Measurements from ENCODE around the gene RER1. TPM values are rescaled to one million over a fixed set of nuclear protein-coding genes. Genes with fewer than 3 reads are reported as not detected.

RER1 gene
- total RNA-seq, 4 donors from 2014 or later = 54.4 to 78.6 (median 69.8) TPM

DNA sequence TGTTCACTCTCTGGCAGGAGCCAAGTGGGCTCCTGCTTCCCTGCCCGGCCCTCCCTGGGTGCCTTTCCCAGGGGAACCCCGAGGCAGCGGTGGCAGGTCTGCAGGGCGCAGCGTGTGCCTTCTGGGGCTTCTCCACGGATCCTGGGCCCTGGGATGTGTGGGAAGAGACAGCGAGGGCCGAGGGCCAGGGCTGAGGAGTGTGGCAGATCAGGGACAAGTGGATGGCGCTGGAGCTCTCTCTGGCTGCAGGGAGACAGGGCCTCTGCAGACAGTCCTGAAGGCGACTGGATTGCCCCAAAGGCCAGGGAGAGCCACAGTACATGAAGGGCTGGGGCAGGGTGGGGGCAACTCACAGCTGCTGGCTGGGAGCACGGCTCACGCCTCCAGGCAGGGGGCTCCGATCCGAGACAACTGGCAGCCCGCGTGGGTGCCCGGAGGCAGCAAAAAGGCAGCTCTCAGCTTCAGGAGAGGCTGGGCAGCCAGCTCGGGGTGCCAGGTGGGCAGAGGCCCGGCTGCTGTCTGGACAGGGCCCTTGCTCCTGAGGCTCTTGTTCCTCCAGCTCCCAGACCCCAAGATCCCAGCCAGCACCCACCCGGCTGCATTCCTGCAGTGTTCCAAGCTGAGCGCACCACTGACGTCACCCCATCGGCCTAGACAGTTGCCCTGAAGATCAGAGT is 16.3 kb upstream of the RER1 start:
- TF ChIP-seq POLR2A (IDR thresholded peaks at IDR 0.05) = no peak
- ATAC-seq = no peak
- Histone ChIP-seq H3K27me3 (no peaks in the 10 kb centered on the region), H3K9me3 (no peaks in the 10 kb centered on the region), H3K4me1 (no peaks in the 10 kb centered on the region), H3K4me3 (no peak overlapping the region), H3K27ac (no peak overlapping the region), H3K36me3 (peaks cover 0 to 30% of the 10 kb centered on the region in 2 donors)
- WGBS, 2 donors (ENCODE audit: low coverage in 1 of 2) = 88 to 93% methylated on average over 5 to 7 of the region's 23 CpGs

DNA sequence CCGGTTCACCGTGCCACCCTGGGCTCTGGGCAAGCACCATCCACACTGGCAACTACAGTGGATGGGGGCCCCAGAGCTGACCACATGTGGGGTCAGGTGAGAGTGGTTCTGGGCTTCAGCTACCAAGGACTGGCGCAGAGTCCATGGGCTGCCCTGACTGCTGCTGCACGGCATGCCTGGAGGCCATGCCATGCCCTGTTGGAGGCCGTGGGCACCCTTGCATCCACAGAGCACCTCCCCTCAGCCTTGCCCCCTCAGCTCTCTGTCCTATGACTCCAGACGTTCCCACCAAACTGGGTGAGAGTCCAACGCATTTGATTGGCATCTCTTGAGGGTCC is 15.7 kb upstream of the RER1 start:
- Histone ChIP-seq H3K9me3 (no peaks in the 10 kb centered on the region), H3K27ac (no peak overlapping the region), H3K36me3 (peaks cover 0 to 26% of the 10 kb centered on the region in 2 donors), H3K4me1 (peaks cover 0 to 3% (median 0%) of the 10 kb centered on the region in 3 donors), H3K27me3 (no peaks in the 10 kb centered on the region), H3K4me3 (no peak overlapping the region)
- no CpG with 5 or more reads among the region's 7 CpGs for WGBS, 2 donors (ENCODE audit: low coverage in 1 of 2)
- ATAC-seq = no peak
- TF ChIP-seq POLR2AphosphoS5 (IDR thresholded peaks at IDR 0.05) (no peak), CTCF (IDR thresholded peaks at IDR 0.05) (no peak), EP300 (IDR thresholded peaks at IDR 0.05) (no peak), POLR2A (IDR thresholded peaks at IDR 0.05) (no peak)

- Histone ChIP-seq H3K27me3 (no peaks in the 10 kb centered on the region), H3K9me3 (no peaks in the 10 kb centered on the region), H3K36me3 (peaks cover 0 to 22% of the 10 kb centered on the region in 2 donors), H3K27ac (no peak overlapping the region), H3K4me1 (peaks cover 0 to 7% (median 0%) of the 10 kb centered on the region in 3 donors), H3K4me3 (no peak overlapping the region)
- no peak for TF ChIP-seq POLR2A (IDR thresholded peaks at IDR 0.05)
- TF ChIP-seq CTCF (IDR thresholded peaks at IDR 0.05) = no peak
- no peak for TF ChIP-seq EP300 (IDR thresholded peaks at IDR 0.05)
- TF ChIP-seq POLR2AphosphoS5 (IDR thresholded peaks at IDR 0.05) = no peak
- no peak for ATAC-seq
- 87% methylated on average over 3 of the region's 23 CpGs; no CpG with 5 or more reads in 1 of the 2 donors for WGBS, 2 donors (ENCODE audit: low coverage in 1 of 2)
These were observed 15.3 kb upstream of the RER1 start for GRCh38 chr1:2376261-2376741.

GRCh38 chr1:2376931-2377672 is 14.5 kb upstream of the RER1 start:
- H3K27me3 ChIP-seq = no peaks in the 10 kb centered on the region
- peaks cover 0 to 14% of the 10 kb centered on the region in 2 donors for H3K36me3 ChIP-seq
- H3K4me1 ChIP-seq = peaks cover 0 to 15% (median 5%) of the 10 kb centered on the region in 3 donors
- no peaks in the 10 kb centered on the region for H3K9me3 ChIP-seq
- 100% methylated on average over 1 of the region's 25 CpGs; no CpG with 5 or more reads in 1 of the 2 donors for WGBS, 2 donors (ENCODE audit: low coverage in 1 of 2)
- no peak for ATAC-seq
- TF ChIP-seq EP300 (IDR thresholded peaks at IDR 0.05) = no peak
- no peak for TF ChIP-seq POLR2AphosphoS5 (IDR thresholded peaks at IDR 0.05)
- TF ChIP-seq CTCF (IDR thresholded peaks at IDR 0.05) = no peak
- no peak for TF ChIP-seq POLR2A (IDR thresholded peaks at IDR 0.05)
- no peak overlapping the region for H3K27ac ChIP-seq
- H3K4me3 ChIP-seq = no peak overlapping the region

DNA sequence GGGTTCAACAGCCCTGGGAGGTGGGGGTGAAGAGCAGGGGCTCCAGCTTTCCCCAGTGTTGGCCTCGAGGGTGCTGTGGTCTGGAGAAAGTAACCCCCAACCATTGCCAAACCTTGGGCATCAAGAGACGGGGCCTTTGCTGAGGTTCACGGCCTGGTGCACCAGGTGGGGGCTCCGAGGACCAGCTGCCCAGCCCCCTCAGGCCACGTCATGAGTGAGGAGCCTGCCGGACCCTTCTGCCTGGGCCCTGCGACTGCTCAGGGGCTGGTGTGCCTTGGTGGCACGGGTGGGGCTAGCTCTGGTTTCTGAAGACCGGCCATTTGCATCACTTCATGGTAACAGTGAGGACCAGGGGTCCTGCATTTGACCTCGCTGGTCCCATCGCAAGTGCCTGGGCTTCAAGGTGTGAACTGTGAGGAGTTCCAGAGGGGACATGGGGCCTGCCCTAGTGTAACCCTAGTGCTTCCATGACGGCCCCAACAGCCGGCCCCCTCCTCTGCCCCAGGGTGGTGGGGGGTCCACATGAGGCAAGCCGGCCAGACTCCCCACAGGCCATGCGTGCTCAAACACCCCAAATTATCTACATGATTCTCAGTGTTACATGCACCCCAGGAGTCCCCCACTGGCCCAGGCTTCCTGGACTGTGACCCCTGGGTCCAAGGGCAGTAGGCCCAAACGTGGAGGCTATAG is 13.7 kb upstream of the RER1 start:
- Histone ChIP-seq H3K27ac (no peak overlapping the region), H3K4me3 (no peak overlapping the region), H3K36me3 (peaks cover 0 to 8% of the 10 kb centered on the region in 2 donors), H3K9me3 (no peaks in the 10 kb centered on the region), H3K4me1 (peaks cover 0 to 18% (median 5%) of the 10 kb centered on the region in 3 donors), H3K27me3 (no peaks in the 10 kb centered on the region)
- no peak for TF ChIP-seq POLR2A (IDR thresholded peaks at IDR 0.05)
- TF ChIP-seq EP300 (IDR thresholded peaks at IDR 0.05) = no peak
- no peak for TF ChIP-seq CTCF (IDR thresholded peaks at IDR 0.05)
- no peak for TF ChIP-seq POLR2AphosphoS5 (IDR thresholded peaks at IDR 0.05)
- 80% methylated on average over 2 of the region's 16 CpGs; no CpG with 5 or more reads in 1 of the 2 donors for WGBS, 2 donors (ENCODE audit: low coverage in 1 of 2)
- no peak for ATAC-seq
